Measurements from ENCODE around the gene NDUFAF2.

NDUFAF2 gene

GRCh38 chr5:61148515-61148914 is 203.5 kb downstream of the NDUFAF2 start:
- no peak for TF ChIP-seq CTCF (IDR thresholded peaks at IDR 0.05; ENCODE audit: low read length, missing control alignments)
- H3K4me3 ChIP-seq (replicated peaks; ENCODE audit: low read depth, low read length): no peak overlapping the region
- no peak for DNase-seq (ENCODE audit: low read depth)

GRCh38 chr5:61151893-61152292 is 206.9 kb downstream of the NDUFAF2 start:
- no peak overlapping the region for H3K4me3 ChIP-seq (replicated peaks; ENCODE audit: low read depth, low read length)
- DNase-seq (ENCODE audit: low read depth): no peak
- no peak for TF ChIP-seq CTCF (IDR thresholded peaks at IDR 0.05; ENCODE audit: low read length, missing control alignments)

GRCh38 chr5:61159070-61159469 is 214.1 kb downstream of the NDUFAF2 start:
- no peak for TF ChIP-seq CTCF (IDR thresholded peaks at IDR 0.05; ENCODE audit: low read length, missing control alignments)
- H3K4me3 ChIP-seq (replicated peaks; ENCODE audit: low read depth, low read length): no peak overlapping the region
- DNase-seq (ENCODE audit: low read depth): peak; percentile 10

GRCh38 chr5:61159836-61160235 is 214.8 kb downstream of the NDUFAF2 start:
- peak; percentile 30 for DNase-seq (ENCODE audit: low read depth)
- TF ChIP-seq CTCF (IDR thresholded peaks at IDR 0.05; ENCODE audit: low read length, missing control alignments): no peak
- H3K4me3 ChIP-seq (replicated peaks; ENCODE audit: low read depth, low read length): no peak overlapping the region

- DNase-seq (ENCODE audit: low read depth): no peak
- H3K4me3 ChIP-seq (replicated peaks; ENCODE audit: low read depth, low read length): no peak overlapping the region
These were observed 215.5 kb downstream of the NDUFAF2 start for GRCh38 chr5:61160497-61160896.

GRCh38 chr5:61162010-61162831 is 217.2 kb downstream of the NDUFAF2 start, which contains the start of gene SMIM15:
Gene SMIM15 (minus strand): TSS chr5:61162468. CDS start chr5:61160171, 2,297 bp downstream.
- peak; percentile 84 for DNase-seq (ENCODE audit: low read depth)
- TF ChIP-seq CTCF (IDR thresholded peaks at IDR 0.05; ENCODE audit: low read length, missing control alignments): no peak
- peak within 1 kb of the TSS; percentile 83 for H3K4me3 ChIP-seq (replicated peaks; ENCODE audit: low read depth, low read length)

More at GRCh38 chr5:61160497-61160896, 215.5 kb downstream of the NDUFAF2 start:
- TF ChIP-seq CTCF (IDR thresholded peaks at IDR 0.05; ENCODE audit: low read length, missing control alignments): no peak
